ENCODE results near the gene DNAH17. TPM values are rescaled to one million over a fixed set of nuclear protein-coding genes. Genes with fewer than 3 reads are reported as not detected.

DNAH17 gene
- polyA plus RNA-seq, 1 of the 3 experiments (the other 2 are of a cell fraction), result not detected

DNA sequence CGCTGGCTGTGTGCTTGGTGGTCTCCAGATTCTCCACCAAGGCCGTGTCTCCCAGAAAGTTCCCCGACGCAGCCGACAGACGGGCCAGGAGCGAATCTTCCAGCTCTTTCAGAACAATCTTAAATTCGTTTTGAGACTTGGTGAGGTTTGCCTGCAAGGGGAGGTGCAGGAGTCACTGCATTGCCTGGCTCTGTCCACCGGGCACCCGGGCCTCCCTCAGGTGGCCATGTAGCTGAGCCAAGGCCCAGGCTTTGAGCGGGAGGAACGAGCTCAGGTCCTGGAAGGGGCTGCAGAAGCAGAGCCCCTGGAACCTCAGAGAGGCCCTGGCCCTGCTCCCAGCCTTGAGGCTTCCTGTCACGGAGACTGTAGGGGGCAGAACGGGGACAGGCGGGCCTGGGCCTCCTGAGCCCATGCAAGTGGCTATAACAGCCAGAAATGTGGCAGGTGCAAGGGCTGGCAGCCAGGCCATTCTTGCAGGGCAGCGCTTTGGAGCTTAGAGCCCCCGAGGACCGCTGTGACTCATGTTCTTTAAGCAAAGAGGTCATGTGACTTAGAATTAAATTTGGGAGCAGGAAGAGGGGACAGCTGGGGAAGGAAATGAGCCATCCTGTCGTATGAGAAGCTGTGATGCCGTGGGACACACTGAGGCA lies 126.4 kb downstream of the DNAH17 start:
- no peaks in the 10 kb centered on the region for H3K9me2 ChIP-seq
- no peak overlapping the region for H3K27ac ChIP-seq (ENCODE audit: low read depth in 2 of 2, low read length in 1 of 2)
- ChIA-PET POLR2A (no interaction called here), CTCF (interaction anchor here (2.2 kb wide), 1 partner anchor 29 kb away, joined by 9 read pairs; no protein-coding TSS in a partner anchor)
- H3K9me3 ChIP-seq, result no peaks in the 10 kb centered on the region
- no peaks in the 10 kb centered on the region; a peak in 1 of 4 replicates for H3K4me1 ChIP-seq (ENCODE audit: control insufficient read depth in 1 of 2, insufficient read depth in 2 of 2, low read depth in 1 of 2, low read length in 1 of 2)
- H3K9ac ChIP-seq, result no peak overlapping the region
- H3K4me3 ChIP-seq (ENCODE audit: low read depth in 2 of 2, low read length in 1 of 2), result no peak overlapping the region
- H3K27me3 ChIP-seq (ENCODE audit: insufficient read depth), result no peaks in the 10 kb centered on the region
- DNase-seq, result no peak
- H3K36me3 ChIP-seq (replicated peaks in 1 of 2; ENCODE audit: control insufficient read depth in 1 of 2, insufficient read depth in 2 of 2, low read length in 1 of 2), result no peaks in the 10 kb centered on the region
- no peak overlapping the region for H3K4me2 ChIP-seq
- H2AFZ ChIP-seq (ENCODE audit: low read depth), result no peak overlapping the region
- no peaks in the 10 kb centered on the region for H3F3A ChIP-seq (replicated peaks; ENCODE audit: insufficient read depth)
- no peak for TF ChIP-seq JUND (IDR thresholded peaks at IDR 0.05)
- no peak for TF ChIP-seq TEAD4 (IDR thresholded peaks at IDR 0.05; ENCODE audit: borderline replicate concordance, insufficient read depth)
- no peak for TF ChIP-seq RAD21 (IDR thresholded peaks at IDR 0.05; ENCODE audit: low read length)
- no peak for TF ChIP-seq RFX5 (IDR thresholded peaks at IDR 0.05; ENCODE audit: low read length)
- TF ChIP-seq EP300 (IDR thresholded peaks at IDR 0.05; ENCODE audit: borderline replicate concordance in 1 of 2, low read depth in 1 of 2, low read length in 1 of 2), result no peak
- TF ChIP-seq, protein P1, sequence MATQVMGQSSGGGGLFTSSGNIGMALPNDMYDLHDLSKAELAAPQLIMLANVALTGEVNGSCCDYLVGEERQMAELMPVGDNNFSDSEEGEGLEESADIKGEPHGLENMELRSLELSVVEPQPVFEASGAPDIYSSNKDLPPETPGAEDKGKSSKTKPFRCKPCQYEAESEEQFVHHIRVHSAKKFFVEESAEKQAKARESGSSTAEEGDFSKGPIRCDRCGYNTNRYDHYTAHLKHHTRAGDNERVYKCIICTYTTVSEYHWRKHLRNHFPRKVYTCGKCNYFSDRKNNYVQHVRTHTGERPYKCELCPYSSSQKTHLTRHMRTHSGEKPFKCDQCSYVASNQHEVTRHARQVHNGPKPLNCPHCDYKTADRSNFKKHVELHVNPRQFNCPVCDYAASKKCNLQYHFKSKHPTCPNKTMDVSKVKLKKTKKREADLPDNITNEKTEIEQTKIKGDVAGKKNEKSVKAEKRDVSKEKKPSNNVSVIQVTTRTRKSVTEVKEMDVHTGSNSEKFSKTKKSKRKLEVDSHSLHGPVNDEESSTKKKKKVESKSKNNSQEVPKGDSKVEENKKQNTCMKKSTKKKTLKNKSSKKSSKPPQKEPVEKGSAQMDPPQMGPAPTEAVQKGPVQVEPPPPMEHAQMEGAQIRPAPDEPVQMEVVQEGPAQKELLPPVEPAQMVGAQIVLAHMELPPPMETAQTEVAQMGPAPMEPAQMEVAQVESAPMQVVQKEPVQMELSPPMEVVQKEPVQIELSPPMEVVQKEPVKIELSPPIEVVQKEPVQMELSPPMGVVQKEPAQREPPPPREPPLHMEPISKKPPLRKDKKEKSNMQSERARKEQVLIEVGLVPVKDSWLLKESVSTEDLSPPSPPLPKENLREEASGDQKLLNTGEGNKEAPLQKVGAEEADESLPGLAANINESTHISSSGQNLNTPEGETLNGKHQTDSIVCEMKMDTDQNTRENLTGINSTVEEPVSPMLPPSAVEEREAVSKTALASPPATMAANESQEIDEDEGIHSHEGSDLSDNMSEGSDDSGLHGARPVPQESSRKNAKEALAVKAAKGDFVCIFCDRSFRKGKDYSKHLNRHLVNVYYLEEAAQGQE (IDR thresholded peaks at IDR 0.05; ENCODE audit: low read depth, low read length), result no peak
- TF ChIP-seq, protein P2, sequence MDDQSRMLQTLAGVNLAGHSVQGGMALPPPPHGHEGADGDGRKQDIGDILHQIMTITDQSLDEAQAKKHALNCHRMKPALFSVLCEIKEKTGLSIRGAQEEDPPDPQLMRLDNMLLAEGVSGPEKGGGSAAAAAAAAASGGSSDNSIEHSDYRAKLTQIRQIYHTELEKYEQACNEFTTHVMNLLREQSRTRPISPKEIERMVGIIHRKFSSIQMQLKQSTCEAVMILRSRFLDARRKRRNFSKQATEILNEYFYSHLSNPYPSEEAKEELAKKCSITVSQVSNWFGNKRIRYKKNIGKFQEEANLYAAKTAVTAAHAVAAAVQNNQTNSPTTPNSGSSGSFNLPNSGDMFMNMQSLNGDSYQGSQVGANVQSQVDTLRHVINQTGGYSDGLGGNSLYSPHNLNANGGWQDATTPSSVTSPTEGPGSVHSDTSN (IDR thresholded peaks at IDR 0.05), result no peak
- no peak for TF ChIP-seq CHD2 (IDR thresholded peaks at IDR 0.05; ENCODE audit: low read length, partially characterized antibody)
- TF ChIP-seq TAF1 (IDR thresholded peaks at IDR 0.05; ENCODE audit: borderline replicate concordance, low read depth, low read length), result no peak
- TF ChIP-seq SMC3 (IDR thresholded peaks at IDR 0.05; ENCODE audit: low read depth, low read length), result no peak
- TF ChIP-seq, protein P3, sequence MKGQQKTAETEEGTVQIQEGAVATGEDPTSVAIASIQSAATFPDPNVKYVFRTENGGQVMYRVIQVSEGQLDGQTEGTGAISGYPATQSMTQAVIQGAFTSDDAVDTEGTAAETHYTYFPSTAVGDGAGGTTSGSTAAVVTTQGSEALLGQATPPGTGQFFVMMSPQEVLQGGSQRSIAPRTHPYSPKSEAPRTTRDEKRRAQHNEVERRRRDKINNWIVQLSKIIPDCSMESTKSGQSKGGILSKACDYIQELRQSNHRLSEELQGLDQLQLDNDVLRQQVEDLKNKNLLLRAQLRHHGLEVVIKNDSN (IDR thresholded peaks at IDR 0.05; ENCODE audit: borderline replicate concordance, low read depth), result no peak
- no peak for TF ChIP-seq ELF1 (IDR thresholded peaks at IDR 0.05)
- TF ChIP-seq GATA2 (CRISPR knock-in tag; IDR thresholded peaks at IDR 0.05), result no peak
- TF ChIP-seq YY1 (IDR thresholded peaks at IDR 0.05; ENCODE audit: low read depth), result no peak
- no peak for TF ChIP-seq NFIC (IDR thresholded peaks at IDR 0.05; ENCODE audit: borderline replicate concordance)
- no peak for TF ChIP-seq FOXM1 (IDR thresholded peaks at IDR 0.05; ENCODE audit: low read depth)
- TF ChIP-seq MEF2A (IDR thresholded peaks at IDR 0.05; ENCODE audit: borderline replicate concordance, low read depth), result no peak
- WGBS (ENCODE audit: low lambda C conversion rate), result 64% methylated on average over 16 of the region's 20 CpGs
- H3K79me2 ChIP-seq (ENCODE audit: insufficient read depth), result no peaks in the 10 kb centered on the region
- H4K20me1 ChIP-seq (ENCODE audit: insufficient read depth), result no peaks in the 10 kb centered on the region

Data from SK-N-SH (cell line).